ENCODE data around the gene TLE4.

DNA sequence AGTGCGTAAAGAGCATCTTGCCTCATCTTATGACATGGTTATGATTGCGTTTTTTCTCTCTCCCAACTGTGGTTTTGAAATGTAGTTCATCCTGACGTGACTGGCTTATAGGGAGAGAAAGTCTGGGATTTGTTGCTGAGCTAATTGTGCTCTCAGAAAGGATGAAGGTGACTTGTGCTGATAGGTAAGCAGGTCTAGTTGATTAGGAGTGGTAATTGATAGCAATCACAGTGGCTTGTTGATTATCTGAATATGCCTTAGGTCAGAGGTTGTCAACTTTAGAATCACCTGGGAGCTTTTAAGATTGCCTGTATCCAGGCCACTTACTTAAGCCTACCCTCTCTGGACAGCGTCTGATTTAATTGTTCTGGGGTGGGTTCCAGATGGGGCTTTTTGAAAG is 117.8 kb downstream of the TLE4 start:
- TF ChIP-seq ZNF384 (IDR thresholded peaks at IDR 0.05; ENCODE audit: borderline replicate concordance, low read depth, low read length) (no peak), POLR2A (IDR thresholded peaks at IDR 0.05; ENCODE audit: low read depth, low read length) (no peak), TAF1 (IDR thresholded peaks at IDR 0.05; ENCODE audit: borderline replicate concordance, low read depth, low read length) (no peak), EP300 (IDR thresholded peaks at IDR 0.05; ENCODE audit: borderline replicate concordance in 1 of 2, control insufficient read depth in 1 of 2, low read depth in 2 of 2, low read length in 2 of 2) (no peak), NR2C2 (IDR thresholded peaks at IDR 0.05; ENCODE audit: borderline replicate concordance, control insufficient read depth, insufficient read length, low read depth) (no peak), NFIC (IDR thresholded peaks at IDR 0.05; ENCODE audit: low read depth, low read length) (no peak), KDM1A (IDR thresholded peaks at IDR 0.05; ENCODE audit: borderline replicate concordance) (no peak), EZH2 (IDR thresholded peaks at IDR 0.05; ENCODE audit: borderline replicate concordance, control insufficient read depth, low read depth, low read length) (no peak)
- TF ChIP-seq, protein P1, sequence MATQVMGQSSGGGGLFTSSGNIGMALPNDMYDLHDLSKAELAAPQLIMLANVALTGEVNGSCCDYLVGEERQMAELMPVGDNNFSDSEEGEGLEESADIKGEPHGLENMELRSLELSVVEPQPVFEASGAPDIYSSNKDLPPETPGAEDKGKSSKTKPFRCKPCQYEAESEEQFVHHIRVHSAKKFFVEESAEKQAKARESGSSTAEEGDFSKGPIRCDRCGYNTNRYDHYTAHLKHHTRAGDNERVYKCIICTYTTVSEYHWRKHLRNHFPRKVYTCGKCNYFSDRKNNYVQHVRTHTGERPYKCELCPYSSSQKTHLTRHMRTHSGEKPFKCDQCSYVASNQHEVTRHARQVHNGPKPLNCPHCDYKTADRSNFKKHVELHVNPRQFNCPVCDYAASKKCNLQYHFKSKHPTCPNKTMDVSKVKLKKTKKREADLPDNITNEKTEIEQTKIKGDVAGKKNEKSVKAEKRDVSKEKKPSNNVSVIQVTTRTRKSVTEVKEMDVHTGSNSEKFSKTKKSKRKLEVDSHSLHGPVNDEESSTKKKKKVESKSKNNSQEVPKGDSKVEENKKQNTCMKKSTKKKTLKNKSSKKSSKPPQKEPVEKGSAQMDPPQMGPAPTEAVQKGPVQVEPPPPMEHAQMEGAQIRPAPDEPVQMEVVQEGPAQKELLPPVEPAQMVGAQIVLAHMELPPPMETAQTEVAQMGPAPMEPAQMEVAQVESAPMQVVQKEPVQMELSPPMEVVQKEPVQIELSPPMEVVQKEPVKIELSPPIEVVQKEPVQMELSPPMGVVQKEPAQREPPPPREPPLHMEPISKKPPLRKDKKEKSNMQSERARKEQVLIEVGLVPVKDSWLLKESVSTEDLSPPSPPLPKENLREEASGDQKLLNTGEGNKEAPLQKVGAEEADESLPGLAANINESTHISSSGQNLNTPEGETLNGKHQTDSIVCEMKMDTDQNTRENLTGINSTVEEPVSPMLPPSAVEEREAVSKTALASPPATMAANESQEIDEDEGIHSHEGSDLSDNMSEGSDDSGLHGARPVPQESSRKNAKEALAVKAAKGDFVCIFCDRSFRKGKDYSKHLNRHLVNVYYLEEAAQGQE (IDR thresholded peaks at IDR 0.05; ENCODE audit: low read depth, low read length) = no peak
- TF ChIP-seq, protein P2, sequence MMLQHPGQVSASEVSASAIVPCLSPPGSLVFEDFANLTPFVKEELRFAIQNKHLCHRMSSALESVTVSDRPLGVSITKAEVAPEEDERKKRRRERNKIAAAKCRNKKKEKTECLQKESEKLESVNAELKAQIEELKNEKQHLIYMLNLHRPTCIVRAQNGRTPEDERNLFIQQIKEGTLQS (IDR thresholded peaks at IDR 0.05; ENCODE audit: borderline replicate concordance, extremely low read depth, low read depth, low read length) = no peak
- TF ChIP-seq, protein P3, sequence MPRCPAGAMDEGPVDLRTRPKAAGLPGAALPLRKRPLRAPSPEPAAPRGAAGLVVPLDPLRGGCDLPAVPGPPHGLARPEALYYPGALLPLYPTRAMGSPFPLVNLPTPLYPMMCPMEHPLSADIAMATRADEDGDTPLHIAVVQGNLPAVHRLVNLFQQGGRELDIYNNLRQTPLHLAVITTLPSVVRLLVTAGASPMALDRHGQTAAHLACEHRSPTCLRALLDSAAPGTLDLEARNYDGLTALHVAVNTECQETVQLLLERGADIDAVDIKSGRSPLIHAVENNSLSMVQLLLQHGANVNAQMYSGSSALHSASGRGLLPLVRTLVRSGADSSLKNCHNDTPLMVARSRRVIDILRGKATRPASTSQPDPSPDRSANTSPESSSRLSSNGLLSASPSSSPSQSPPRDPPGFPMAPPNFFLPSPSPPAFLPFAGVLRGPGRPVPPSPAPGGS (IDR thresholded peaks at IDR 0.05; ENCODE audit: borderline replicate concordance, insufficient read depth, low read depth, low read length, poor library complexity, severe bottlenecking) = no peak
- TF ChIP-seq, protein P4, sequence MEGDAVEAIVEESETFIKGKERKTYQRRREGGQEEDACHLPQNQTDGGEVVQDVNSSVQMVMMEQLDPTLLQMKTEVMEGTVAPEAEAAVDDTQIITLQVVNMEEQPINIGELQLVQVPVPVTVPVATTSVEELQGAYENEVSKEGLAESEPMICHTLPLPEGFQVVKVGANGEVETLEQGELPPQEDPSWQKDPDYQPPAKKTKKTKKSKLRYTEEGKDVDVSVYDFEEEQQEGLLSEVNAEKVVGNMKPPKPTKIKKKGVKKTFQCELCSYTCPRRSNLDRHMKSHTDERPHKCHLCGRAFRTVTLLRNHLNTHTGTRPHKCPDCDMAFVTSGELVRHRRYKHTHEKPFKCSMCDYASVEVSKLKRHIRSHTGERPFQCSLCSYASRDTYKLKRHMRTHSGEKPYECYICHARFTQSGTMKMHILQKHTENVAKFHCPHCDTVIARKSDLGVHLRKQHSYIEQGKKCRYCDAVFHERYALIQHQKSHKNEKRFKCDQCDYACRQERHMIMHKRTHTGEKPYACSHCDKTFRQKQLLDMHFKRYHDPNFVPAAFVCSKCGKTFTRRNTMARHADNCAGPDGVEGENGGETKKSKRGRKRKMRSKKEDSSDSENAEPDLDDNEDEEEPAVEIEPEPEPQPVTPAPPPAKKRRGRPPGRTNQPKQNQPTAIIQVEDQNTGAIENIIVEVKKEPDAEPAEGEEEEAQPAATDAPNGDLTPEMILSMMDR (IDR thresholded peaks at IDR 0.05 in 2 of 3, conservative IDR thresholded peaks at IDR 0.05 in 1 of 3; ENCODE audit: control insufficient read depth in 2 of 3, extremely low read depth in 1 of 3, insufficient read depth in 1 of 3, low read depth in 3 of 3, low read length in 3 of 3) = no peak
